Right lobe of liver (tissue), 6 donors: ENCODE results near the gene HPSE2. TPM values are rescaled to one million over a fixed set of nuclear protein-coding genes. Genes with fewer than 3 reads are reported as not detected.

ENCODE experiments used
- ATAC-seq, 4 donors: fragments of 200-7000 bp; cut with Tn5 transposase; one replicate each; pipeline ENCODE4 v1.9.1; 2020; ENCODE audit warnings: mild to moderate bottlenecking in 4 of 4, moderate library complexity in 4 of 4
- DNase-seq, 3 donors: peaks; one replicate each; pipeline ENCODE4 v3.0.0-alpha.2; 2020
- H3K27ac ChIP-seq, 3 donors: fragments of 200-600 bp; one replicate each; pipeline ENCODE4 v1.8.0; 2022
- H3K27me3 ChIP-seq, 2 donors: fragments of 200-600 bp; one replicate each; pipeline ENCODE4 v1.8.0; 2022
- H3K36me3 ChIP-seq, 4 donors: fragments of 200-600 bp; sonication (generic) in 1 of 4; one replicate each; pipeline versions ENCODE4 v1.5.1 to v1.8.0; 2017 to 2022; ENCODE audit warnings: control low read depth in 1 of 4
- H3K4me1 ChIP-seq, 4 donors: fragments of 200-600 bp; sonication (generic) in 1 of 4; one replicate each; pipeline versions ENCODE4 v1.5.1 to v1.8.0; 2017 to 2022; ENCODE audit warnings: control low read depth in 1 of 4
- H3K4me3 ChIP-seq, 3 donors: fragments of 200-600 bp; one replicate each; pipeline ENCODE4 v1.8.0; 2022
- H3K9me3 ChIP-seq, 4 donors: fragments of 200-600 bp; sonication (generic) in 1 of 4; one replicate each; pipeline versions ENCODE4 v1.5.1 to v1.8.0; 2017 to 2022; ENCODE audit warnings: control low read depth in 1 of 4
- CTCF ChIP-seq, 4 donors: fragments of 200-600 bp in 3 of 4; fragments of 450-650 bp in 1 of 4; IDR thresholded peaks; one replicate each; pipeline versions ENCODE4 v1.5.1 to v1.8.0; 2016 to 2022; ENCODE audit warnings: antibody characterized with exemption in 4 of 4, mild to moderate bottlenecking in 2 of 4
- POLR2A ChIP-seq: fragments of 450-650 bp; IDR thresholded peaks from one replicate; pipeline ENCODE4 v1.6.1; 2017; ENCODE audit warnings: antibody characterized with exemption, mild to moderate bottlenecking
- WGBS: methylation state at CpG from one replicate; pipeline ENCODE4 v1.1.6; 2018; ENCODE audit warnings: low coverage, low lambda C conversion rate; ENCODE audit not compliant: insufficient coverage; ENCODE audit errors: missing lambda C conversion rate; 5-methylcytosine and 5-hydroxymethylcytosine counted together
- intact Hi-C, 2 donors: fragments of 100-400 bp; cut with DNase I; formaldehyde crosslinking; loops; one replicate each; pipeline versions ENCODE4 v1.11.2 to v1.14.1; 2022
- total RNA-seq, 6 experiments: library from RNA; depleted of rRNA in 2 of 6; stranded (reverse); fragments of >200 nt in 2 of 6; fragmentation: NEBNext Ultra II Directional in 3 of 6; extraction: Animal tissue kit (Norgen Biotek cat#: 25700) in 3 of 6; gene quantifications; one replicate each; pipeline versions ENCODE4 v1.1.0 to v1.2.4, GENCODE V29; 2016 to 2023
- donor health status: DM: no; HTN: yes; CAD: no.
- donor health status: DM: no; HTN: no; CAD: no.
- donor health status: DM: no; HTN: no; CAD: no.
- donor health status: DM: no; HTN: yes; CAD: no.
- donor health status: DM: no; HTN: yes; CAD: no.

Gene HPSE2
- total RNA-seq, 6 experiments from 2014 or later: not detected

GRCh38 chr10:99224766-99225165 is 10.9 kb downstream of the HPSE2 start:
- ATAC-seq: no peak
- TF ChIP-seq POLR2A (no peak), CTCF (IDR thresholded peaks at IDR 0.05) (no peak)
- Histone ChIP-seq H3K9me3 (no peaks in the 10 kb centered on the region), H3K36me3 (no peaks in the 10 kb centered on the region), H3K27me3 (no peaks in the 10 kb centered on the region), H3K27ac (no peak overlapping the region), H3K4me3 (no peak overlapping the region), H3K4me1 (no peaks in the 10 kb centered on the region)
- DNase-seq: no peak
- intact Hi-C loops: no loop called here
- WGBS: 75% methylated on average over 3 of the region's 3 CpGs

- WGBS: 53% methylated on average over 3 of the region's 3 CpGs
- TF ChIP-seq POLR2A: no peak
- no peak for TF ChIP-seq CTCF (IDR thresholded peaks at IDR 0.05)
- Histone ChIP-seq H3K9me3 (no peaks in the 10 kb centered on the region), H3K4me1 (no peaks in the 10 kb centered on the region), H3K27ac (no peak overlapping the region), H3K36me3 (no peaks in the 10 kb centered on the region), H3K27me3 (no peaks in the 10 kb centered on the region), H3K4me3 (no peak overlapping the region)
- ATAC-seq (no peak), DNase-seq (no peak)
- intact Hi-C loops: no loop called here
Observed at GRCh38 chr10:99207340-99207739, 28.3 kb downstream of the HPSE2 start.

GRCh38 chr10:99203310-99203709 is 32.3 kb downstream of the HPSE2 start:
- Histone ChIP-seq H3K4me3 (no peak overlapping the region), H3K4me1 (no peaks in the 10 kb centered on the region), H3K27ac (no peak overlapping the region), H3K36me3 (no peaks in the 10 kb centered on the region), H3K27me3 (no peaks in the 10 kb centered on the region), H3K9me3 (no peaks in the 10 kb centered on the region)
- ATAC-seq: peak in 1 of 4 donors; percentile 25
- intact Hi-C loops: no loop called here
- TF ChIP-seq CTCF (IDR thresholded peaks at IDR 0.05) (no peak), POLR2A (no peak)
- no CpG with 5 or more reads among the region's 3 CpGs for WGBS
- DNase-seq: no peak

- no peaks in the 10 kb centered on the region for H3K9me3 ChIP-seq
- H3K27ac ChIP-seq: no peak overlapping the region
- WGBS: 25% methylated on average over 1 of the region's 1 CpG
- no peak for DNase-seq
- no peaks in the 10 kb centered on the region for H3K27me3 ChIP-seq
- H3K36me3 ChIP-seq: no peaks in the 10 kb centered on the region
- no peaks in the 10 kb centered on the region for H3K4me1 ChIP-seq
- H3K4me3 ChIP-seq: no peak overlapping the region
- TF ChIP-seq POLR2A (no peak), CTCF (IDR thresholded peaks at IDR 0.05) (no peak)
- no peak for ATAC-seq
- intact Hi-C loops: loop anchor here in 1 of 2 donors (10.0 kb wide), 1 partner anchor 708 kb away; no protein-coding TSS in a partner anchor
Observed at GRCh38 chr10:99172950-99173349, 62.7 kb downstream of the HPSE2 start.
